SU-DHL-6 (cell line): ENCODE results near the gene MAT1A.

Experiments used
- EZH2phosphoT487 ChIP-seq: fragments of 200-600 bp; sonication (generic), shearing (Covaris generic); conservative IDR thresholded peaks from 2 replicates; pipeline ENCODE4 v1.6.1; 2018; ENCODE audit warnings: mild to moderate bottlenecking, antibody characterized with exemption, low read length, moderate library complexity, mixed read lengths
- TF ChIP-seq, protein P1 (sequence below): fragments of 200-600 bp; sonication (generic); IDR thresholded peaks from one replicate; pipeline ENCODE4 v1.5.1; 2017; ENCODE audit warnings: antibody characterized with exemption, mild to moderate bottlenecking, low read length, moderate library complexity; ENCODE audit not compliant: insufficient read depth, poor library complexity, severe bottlenecking

- TF ChIP-seq, protein P1, sequence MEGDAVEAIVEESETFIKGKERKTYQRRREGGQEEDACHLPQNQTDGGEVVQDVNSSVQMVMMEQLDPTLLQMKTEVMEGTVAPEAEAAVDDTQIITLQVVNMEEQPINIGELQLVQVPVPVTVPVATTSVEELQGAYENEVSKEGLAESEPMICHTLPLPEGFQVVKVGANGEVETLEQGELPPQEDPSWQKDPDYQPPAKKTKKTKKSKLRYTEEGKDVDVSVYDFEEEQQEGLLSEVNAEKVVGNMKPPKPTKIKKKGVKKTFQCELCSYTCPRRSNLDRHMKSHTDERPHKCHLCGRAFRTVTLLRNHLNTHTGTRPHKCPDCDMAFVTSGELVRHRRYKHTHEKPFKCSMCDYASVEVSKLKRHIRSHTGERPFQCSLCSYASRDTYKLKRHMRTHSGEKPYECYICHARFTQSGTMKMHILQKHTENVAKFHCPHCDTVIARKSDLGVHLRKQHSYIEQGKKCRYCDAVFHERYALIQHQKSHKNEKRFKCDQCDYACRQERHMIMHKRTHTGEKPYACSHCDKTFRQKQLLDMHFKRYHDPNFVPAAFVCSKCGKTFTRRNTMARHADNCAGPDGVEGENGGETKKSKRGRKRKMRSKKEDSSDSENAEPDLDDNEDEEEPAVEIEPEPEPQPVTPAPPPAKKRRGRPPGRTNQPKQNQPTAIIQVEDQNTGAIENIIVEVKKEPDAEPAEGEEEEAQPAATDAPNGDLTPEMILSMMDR: no peak
- no peak for TF ChIP-seq EZH2phosphoT487
Measured at GRCh38 chr10:80278480-80278879, 11.0 kb downstream of the MAT1A start.
